ENCODE measurements around the gene ERAP2.

DNA sequence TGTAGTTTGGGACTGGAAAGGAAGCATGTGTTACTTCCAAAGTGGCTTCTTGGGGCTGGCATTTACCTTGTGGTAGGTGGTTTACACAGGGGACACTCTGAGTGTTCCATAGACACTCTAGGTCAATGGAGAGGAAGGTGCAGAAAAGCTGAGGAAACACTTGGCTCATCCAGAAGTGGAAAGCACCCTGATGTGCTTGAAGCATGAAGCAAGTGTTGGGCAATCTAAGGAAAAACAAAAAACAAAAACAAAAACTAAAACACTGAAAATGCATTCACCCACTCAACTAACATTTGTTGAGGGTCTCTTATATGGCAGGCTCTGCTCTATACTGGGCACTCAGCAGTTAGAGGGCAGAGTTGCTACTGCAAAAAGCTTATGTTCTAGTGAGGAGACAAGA lies 2.9 kb upstream of the ERAP2 start:
- TF ChIP-seq POLR2A (IDR thresholded peaks at IDR 0.05) (no peak), CTCF (IDR thresholded peaks at IDR 0.05) (no peak)
